NCI-H82 treated with DMSO at 0.1 percent for 48 hours (cell line): Measurements from ENCODE around the gene PNPLA7.
"Not testable (repeated sequence)": the region's sequence is repeated elsewhere in the genome, so short reads cannot be mapped to it uniquely, and the experiment has no call there.

Experiments
- DNase-seq: peaks from one replicate; lab custom pipeline; 2025; ENCODE audit not compliant: unreplicated experiment; lab: John Stamatoyannopoulos, UW

PNPLA7 gene

DNA sequence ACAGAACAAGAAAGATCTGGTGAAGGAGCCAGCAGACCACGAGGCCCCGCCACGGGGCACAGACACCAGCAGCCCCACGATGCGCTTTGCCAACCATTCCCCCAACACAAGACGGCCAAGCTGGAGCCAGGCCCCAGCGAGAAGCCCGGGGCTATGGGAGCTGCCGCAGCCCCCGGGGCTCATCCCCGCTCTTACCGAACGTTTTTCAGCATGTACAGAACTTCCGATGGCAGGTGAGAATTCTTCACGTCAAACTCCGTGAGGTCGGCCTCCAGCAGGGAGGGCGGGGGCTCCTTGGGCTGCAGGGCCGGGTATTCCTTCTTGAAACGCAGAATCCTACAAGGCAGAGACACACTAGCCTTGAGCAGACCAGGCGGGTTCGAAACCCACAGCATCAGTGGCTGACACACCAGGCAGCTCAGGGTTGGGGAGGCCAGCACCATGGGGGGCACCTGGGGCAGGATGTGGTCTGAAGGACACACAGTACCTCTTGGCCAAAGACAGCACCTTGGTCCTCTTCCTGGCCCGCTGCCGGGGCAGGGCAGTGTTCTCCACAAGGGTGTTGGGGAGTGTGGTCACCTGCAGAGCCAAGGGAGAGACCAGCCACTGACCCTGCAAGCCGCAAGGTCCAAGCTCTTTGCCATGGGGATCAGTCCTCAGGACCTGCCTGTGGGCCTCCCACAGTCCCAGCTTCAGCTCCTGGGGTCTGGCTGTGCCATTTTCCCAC, 6.8 kb downstream of the PNPLA7 start:
- DNase-seq, result no peak

GRCh38 chr9:137542486-137542885, 7.7 kb downstream of the PNPLA7 start:
- DNase-seq, result no peak

GRCh38 chr9:137540536-137540935, 9.7 kb downstream of the PNPLA7 start:
- DNase-seq, result no peak

DNA sequence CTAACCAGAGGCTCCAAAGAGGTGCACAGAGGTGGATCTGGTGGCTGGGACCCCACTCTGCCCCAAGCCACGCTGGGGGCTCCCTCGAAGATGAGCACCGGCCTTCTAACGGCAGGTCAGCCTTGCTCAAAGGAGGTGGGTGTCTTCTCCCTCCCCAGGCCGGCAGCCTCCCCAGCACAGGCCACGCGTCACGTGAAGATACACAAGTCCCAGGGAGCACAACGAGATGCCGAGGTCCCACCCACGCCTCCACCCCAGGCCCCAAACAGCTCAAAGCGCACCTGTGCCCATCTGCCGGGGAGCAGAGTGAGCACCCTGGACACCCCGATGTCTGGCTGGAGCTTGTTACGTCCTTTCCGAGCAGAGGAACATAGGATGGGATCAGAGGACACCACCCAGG, 12.1 kb downstream of the PNPLA7 start:
- no peak for DNase-seq

DNA sequence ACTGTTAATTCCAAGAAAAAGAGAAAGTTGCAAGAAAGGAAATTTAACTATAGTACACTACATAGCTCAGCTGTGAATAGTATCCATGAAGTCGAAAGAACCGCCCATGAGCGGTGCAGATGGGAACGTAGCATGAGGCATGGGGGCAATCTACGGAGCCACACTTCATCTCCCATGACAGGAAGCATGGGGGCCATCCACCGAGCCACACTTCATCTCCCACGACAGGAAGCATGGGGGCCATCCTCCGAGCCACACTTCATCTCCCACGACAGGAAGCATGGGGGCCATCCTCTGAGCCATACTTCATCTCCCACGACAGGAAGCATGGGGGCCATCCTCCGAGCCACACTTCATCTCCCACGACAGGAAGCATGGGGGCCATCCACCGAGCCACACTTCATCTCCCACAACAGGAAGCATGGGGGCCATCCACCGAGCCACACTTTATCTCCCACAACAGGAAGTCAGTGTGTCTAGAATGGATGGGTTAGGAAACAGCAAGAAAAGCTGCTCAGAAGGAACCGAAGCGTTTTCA, 13.5 kb downstream of the PNPLA7 start:
- DNase-seq, result not testable (repeated sequence)

DNA sequence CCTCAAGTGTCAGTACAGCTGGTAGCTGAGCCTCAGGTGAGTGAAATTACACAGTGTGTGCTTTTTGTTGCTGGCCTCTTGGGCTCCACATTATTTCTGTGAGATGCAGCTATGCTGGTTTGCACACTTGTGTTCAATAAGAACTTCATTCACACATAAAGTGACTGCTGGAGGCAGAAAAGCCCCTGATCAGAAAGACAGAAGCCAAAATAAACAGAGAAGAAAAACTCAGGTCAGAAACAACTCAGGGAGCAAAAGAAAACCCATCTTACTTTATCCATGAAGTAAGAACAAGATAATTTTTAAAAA, 15.1 kb downstream of the PNPLA7 start:
- DNase-seq, result no peak

DNA sequence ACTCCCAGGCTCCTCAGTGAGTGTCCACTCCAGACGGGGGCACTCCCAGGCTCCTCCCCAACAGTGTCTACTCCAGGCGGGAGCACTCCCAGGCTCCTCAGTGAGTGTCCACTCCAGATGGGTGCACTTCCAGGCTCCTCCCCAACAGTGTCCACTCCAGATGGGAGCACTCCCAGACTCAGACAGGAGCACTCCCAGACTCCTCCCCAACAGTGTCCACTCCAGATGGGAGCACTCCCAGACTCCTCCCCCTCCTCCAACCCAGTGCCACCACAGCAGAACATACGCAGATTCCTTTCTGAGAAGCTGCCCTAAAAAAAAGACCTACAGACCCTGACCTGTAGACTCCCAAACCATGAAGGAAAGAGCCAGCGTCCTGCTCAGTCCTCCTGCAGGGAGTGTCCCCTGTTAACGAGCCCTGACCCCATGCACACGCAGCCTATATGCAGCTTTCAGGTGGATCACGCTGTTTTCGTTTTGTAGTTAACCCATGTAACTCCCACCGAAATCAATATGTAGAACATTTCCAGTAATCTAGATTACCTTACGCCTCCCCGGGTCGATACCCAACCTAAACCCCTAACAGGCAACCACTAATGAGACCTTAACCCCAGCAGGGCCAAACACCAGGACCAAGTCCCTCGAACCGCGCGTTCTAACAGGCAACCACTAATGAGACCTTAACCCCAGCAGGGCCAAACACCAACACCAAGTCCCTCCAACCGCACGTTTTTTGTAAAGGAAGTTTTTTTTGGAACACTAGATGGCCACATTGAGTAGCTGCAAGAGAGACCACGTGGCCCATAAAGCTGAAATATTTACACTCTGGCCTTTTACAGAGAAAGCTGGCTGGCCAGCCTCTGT, 15.7 kb downstream of the PNPLA7 start:
- peak; percentile 33 for DNase-seq

- DNase-seq, result not testable (repeated sequence)
These were observed 17.2 kb downstream of the PNPLA7 start for GRCh38 chr9:137532891-137533468.

DNA sequence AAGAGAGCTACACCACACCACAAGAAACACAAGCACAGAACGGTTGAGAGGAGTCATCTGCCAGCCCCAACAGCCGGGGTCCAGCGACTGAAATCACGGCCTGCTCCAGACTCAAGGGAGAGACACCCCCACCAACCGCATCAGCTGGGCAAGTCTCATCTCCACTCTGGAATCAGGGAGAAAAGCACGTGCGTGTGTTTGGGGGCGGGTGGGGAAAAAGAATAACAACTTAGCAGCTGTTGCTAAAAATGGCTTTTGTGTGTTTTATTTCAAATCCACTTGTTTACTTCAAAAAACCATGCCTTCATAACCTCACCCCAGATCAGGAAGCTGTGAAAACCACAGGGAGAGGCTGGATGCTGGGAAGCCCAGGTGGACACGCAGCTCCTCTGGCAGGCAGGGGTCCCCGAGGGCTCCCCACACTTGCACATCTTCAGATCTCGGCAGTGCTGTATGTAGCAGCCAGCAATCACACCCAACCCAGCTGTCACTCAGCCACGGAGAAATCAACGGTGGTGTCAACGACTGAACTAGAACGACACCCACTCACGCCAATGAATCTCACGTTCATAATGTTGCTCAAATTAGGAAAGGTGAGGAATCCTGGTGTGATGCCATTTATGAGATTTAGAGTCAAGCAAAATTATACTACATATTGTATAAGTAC, 19.0 kb downstream of the PNPLA7 start:
- DNase-seq, result no peak

GRCh38 chr9:137530331-137530730, 19.9 kb downstream of the PNPLA7 start:
- no peak for DNase-seq

GRCh38 chr9:137524981-137525317, 25.3 kb downstream of the PNPLA7 start:
- DNase-seq, result no peak

DNA sequence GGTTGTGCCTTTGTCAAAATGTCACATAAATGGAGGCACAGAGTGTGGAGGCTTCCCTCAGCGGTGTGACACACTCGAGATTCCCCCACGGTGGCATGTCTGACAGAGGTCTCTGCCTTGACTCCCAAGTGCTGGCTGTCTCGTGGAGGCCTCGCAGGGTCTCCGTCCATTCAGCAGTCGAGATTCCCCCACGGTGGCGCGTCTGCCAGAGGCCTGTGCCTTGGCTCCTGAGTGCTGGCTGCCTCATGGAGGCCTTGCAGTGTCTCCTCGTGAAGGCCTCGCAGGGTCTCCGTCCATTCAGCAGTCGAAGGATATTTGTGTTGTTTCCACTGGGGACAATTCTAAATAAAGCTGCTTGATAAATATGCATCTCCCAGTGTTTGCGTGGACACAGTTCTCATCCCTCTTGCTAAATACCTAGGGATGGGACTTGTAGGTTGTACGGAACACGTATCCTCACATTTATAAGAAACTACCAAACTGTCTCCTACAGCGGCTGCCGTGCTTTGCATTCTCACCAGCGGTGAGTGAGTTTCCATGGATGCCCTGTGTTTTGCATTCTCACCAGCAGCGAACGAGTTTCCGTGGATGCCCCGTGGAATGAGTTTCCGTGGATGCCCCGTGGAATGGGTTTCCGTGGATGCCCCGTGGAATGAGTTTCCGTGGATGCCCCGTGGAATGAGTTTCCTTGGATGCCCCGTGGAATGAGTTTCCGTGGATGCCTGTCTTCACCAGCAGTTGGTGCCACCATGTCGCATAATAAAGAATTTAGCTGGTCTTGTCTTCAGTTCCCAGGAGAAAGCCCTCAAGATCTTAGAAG, 25.8 kb downstream of the PNPLA7 start:
- no peak for DNase-seq

GRCh38 chr9:137522746-137523455, 27.3 kb downstream of the PNPLA7 start:
- no peak for DNase-seq

- DNase-seq, result no peak
These were observed 28.7 kb downstream of the PNPLA7 start for GRCh38 chr9:137521405-137521985.

GRCh38 chr9:137520614-137521404, 29.4 kb downstream of the PNPLA7 start:
- DNase-seq, result no peak

DNA sequence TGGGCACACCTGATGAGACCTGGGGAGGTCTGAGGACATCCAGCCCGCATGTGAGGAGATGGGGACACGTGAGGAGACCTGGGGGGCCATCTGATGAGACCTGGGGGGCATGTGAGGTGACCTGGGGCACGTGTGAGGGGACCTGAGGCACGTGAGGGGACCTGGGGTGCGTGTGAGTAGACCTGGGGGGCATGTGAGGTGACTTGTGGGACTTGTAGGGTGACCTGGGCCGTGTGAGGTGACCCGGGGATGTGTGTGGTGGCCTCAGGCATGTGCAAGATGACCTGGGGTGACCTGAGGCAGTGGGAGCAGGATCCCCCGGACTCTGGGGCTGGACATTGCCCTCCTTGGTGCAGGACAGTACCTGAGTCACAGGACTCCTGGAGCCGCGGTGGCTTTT, 30.6 kb downstream of the PNPLA7 start:
- no peak for DNase-seq

DNA sequence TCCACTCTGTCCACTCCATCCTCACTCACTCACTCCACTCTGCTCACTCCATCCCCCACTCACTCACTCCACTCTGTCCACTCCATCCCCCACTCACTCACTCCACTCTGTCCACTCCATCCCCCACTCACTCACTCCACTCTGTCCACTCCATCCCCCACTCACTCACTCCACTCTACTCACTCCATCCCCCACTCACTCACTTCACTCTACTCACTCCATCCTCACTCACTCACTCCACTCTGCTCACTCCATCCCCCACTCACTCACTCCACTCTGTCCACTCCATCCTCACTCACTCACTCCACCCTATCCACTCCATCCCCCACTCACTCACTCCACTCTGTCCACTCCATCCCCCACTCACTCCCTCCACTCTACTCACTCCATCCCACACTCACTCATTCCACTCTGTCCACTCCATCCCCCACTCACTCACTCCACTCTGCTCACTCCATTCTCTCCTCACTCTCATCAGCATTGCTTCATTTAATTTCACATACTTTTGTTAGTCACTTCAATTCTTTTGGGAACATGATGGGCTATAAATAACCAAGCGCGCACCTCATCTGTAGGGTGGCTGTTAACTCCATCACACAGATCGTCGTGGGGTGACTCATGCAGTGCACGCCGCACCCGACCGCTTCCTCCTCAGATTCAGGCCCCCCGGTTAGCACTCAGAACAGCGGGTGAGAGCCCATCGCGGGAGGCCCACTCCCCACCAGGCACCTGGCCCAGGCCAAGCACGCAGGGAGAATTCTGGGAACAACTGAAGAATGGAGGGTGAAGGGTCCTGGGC, 31.3 kb downstream of the PNPLA7 start:
- DNase-seq, result not testable (repeated sequence)
